GM19193 (cell line): Measurements from ENCODE around the gene DOK5.

Experiments
- POLR2A ChIP-seq: IDR thresholded peaks from 4 replicates; pipeline ENCODE4 v1.6.1; 2011; ENCODE audit not compliant: insufficient read depth, insufficient read length; ENCODE audit errors: extremely low read depth

Gene DOK5

GRCh38 chr20:54596651-54597050, 121.3 kb downstream of the DOK5 start:
- TF ChIP-seq POLR2A, result no peak

DNA sequence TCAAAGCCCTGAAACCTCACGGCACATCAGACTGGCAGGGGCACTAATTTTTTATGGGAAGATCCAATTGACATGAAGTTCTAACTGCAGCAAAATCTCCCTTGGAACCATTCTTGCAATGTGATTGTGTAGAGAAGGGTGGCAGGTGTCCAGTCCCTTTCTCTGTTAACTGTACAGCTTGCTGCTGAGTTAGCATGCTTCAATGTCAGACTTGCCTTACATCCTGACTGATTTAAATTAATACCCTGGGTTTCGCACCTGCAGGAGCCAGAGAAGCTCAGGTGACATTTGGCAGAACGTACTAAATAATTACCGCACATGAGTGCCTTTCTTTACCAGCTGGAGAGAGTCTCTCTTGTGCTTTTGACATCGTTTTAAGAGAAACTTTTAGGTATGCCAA, 123.0 kb downstream of the DOK5 start:
- TF ChIP-seq POLR2A, result no peak

DNA sequence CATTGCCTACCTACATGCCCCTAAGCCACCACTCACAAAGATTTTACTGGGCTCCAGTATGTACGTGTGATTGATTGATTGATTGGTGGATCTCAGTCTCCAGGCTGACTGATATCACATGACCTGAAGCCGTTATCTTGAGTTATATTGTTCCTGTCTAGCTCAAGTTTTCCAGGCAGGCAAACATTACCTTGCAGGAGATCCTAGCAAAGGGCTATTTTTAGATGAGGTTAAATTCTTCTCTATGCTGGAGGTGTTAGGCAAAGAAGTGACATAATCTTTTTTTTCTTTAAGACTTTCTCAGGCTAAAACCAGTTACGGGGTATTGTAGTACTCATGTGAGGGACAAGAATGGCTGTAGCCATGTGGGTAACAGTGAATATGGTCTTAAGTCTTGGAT, 125.2 kb downstream of the DOK5 start:
- TF ChIP-seq POLR2A, result no peak

DNA sequence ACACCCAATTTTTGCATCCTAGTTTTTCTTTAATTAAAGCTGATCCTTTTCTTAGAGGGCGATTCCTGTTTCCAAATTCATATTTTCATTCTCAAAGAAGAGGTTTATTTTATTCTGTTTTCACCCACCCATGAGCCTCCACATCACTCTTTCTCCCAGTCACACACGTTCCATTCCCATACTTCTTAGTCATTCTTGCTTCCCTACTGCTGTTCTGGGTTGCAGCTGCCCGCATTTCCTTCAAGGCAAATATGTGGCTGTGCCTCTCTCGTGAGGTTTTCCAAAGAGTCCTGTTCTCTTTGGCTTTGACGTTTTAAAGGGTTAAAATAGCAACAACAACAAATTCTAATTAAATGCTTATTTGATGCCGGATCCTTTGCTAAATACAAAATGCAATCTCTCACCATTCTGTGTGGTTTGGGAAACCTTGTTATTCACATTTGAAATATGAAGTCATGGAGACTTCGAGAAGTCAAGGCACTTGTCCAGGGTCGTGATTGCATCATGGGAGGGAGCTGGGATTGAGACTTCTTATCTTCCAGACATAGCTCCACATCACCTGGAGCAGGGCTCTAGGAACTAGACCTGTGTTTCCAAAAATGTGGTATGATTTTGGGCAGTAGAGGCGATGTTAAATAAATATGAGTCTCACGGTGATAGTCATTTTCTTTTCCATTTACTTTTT, 126.6 kb downstream of the DOK5 start:
- no peak for TF ChIP-seq POLR2A

DNA sequence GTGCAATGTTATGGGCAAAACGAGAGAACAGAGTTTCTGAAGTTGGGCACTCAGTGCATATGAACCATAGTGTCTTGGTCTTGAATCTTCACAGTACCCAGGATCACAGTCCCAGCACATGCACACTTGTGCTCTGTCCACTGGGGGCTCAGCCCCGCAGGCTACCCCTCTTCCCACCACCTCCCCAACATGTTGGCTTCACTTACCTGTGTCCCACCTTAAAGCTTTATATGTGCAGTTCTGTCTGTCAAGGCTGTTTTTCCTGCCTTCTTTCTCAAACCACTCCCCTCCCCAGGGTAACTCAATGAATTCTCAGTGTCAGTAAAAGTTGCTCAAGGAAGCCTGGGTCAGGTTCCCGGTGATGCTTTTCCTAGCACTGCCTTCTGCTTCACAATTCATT, 129.9 kb downstream of the DOK5 start:
- no peak for TF ChIP-seq POLR2A

DNA sequence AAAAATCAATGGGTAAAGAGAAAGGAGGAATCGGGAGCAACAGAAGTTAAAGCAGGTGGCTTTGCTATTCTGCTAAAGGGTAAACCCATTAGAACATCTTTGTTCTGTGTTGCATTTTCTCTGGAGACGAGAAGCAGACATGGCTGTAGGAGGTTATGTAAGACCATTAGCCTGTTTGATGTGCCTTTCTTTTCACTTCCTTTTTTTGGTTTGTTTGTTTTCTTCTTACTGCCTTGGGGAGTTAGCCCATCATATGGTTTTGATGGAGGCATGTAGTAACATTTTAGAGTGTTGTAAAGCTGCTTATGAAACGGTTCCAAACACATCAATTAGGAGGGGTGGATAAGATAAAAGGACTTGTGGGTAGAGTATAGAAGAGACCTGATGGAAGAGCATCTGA, 131.0 kb downstream of the DOK5 start:
- no peak for TF ChIP-seq POLR2A

GRCh38 chr20:54608039-54608745, 132.8 kb downstream of the DOK5 start:
- TF ChIP-seq POLR2A, result no peak

DNA sequence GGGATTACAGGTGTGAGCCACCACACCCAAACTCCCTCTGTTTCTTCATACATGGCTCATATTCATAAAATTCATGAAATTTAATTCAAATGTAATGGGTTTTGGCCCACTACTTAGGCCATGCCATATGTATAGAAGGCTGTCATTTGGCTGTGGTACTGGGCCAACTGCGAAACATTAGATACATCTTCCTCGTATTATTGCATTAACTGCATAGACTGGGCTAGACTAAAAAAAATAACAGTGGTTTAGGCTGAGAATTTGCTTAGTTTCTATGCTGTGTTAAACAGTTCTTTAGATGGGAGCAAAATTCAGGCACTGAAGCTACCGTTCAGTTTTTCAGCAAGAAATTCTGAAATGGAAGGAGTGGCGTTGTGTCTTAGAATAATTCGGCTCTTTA, 133.6 kb downstream of the DOK5 start:
- no peak for TF ChIP-seq POLR2A

GRCh38 chr20:54611708-54612412, 136.5 kb downstream of the DOK5 start:
- no peak for TF ChIP-seq POLR2A

DNA sequence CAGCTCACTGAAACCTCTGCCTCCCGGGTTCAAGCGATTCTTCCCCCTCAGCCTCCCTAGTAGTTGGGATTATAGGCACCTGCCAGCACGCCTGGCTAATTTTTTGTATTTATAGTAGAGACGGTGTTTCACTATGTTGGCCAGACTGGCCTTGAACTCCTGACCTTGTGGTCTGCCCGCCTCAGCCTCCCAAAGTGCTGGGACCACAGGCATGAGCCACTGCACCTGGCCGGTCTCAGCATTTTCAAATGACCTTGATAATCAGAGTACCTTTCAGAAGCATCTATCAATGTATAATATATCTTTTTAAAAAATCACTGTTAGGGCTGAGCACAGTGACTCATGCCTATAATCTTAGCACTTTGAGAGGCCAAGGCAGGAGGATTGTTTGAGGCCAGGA, 143.0 kb downstream of the DOK5 start:
- TF ChIP-seq POLR2A, result no peak

GRCh38 chr20:54619181-54619580, 143.8 kb downstream of the DOK5 start:
- no peak for TF ChIP-seq POLR2A

DNA sequence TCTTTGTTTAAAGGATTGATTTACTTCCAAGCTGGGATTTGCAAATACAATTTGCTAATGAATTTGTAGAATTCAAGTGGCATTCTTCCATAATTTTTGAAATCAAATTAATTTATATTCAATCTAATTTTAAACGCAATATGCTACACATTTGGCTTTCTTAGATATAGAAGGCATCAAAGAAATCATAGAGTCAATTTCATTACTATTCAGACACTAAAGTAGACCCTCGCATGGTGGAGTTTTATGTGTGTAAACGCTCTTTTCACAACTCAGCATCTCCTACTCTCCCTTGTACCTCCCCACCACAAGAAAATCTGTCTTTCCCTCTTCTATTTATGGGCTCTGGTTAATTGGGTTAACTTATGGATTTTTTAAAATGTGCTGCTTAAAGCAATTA, 144.3 kb downstream of the DOK5 start:
- no peak for TF ChIP-seq POLR2A

DNA sequence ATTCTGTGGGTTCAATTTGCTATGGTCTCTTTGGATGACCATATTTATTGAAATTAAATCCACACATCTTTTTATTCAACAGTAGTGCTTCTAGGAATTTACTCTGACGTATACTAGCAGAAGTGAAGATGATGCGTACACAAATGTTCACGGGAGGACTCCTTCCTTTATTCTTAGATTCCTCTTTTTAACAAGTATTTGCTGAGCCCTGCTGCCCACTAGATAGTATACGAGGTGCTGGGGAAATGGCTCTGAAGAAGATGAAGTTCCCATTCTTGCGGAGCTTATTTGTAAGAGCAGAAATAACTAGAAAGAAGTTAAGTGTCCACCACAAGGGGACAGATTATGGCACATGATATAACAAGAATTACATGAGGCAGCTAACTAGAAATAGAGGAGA, 145.2 kb downstream of the DOK5 start:
- TF ChIP-seq POLR2A, result no peak

GRCh38 chr20:54622333-54623295, 147.2 kb downstream of the DOK5 start:
- no peak for TF ChIP-seq POLR2A
